ENCODE results near the gene PGAP2.

Gene PGAP2

DNA sequence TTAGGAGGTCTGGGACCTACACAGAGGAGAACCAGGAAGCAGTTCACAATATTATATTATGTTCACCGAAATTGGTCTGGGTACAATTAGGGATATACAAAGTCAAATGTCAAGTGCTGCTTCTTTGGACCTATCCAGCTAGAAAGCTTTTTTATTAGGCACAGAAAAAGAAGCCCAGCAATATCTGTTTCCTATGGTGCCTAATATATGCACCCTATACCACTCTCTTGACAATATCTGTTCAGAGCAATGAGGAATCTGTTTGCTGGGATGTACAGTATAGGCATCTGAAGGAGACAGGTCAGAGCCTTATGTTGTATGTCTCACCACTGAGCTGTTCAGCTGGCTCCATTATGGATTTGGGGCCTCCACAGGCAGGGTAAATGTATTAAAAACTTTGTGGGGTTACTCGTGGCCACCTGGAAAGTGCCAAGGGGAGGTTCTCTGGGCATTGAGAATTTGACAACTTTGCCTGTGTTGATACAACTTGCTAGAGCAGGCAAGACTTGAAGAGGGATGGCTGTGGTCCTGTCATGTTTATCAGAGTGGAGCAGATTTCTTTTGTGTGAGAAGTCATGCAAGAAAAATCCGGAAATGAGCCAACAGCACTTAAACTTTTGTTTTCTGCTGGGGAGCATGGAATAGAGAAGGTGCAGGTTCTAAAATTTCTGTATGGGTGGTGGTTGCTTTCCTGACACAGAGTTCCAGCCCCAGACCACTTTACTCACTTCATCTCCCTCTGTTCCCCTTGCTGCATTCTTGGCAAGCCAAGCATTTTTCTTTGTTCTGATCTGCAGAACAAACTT lies 57.2 kb downstream of the PGAP2 start:
- TF ChIP-seq CTCF (IDR thresholded peaks at IDR 0.05; ENCODE audit: insufficient read depth, low read length, poor library complexity, severe bottlenecking) (no peak), EZH2phosphoT487 (conservative IDR thresholded peaks at IDR 0.05; ENCODE audit: low read length) (no peak)
- Histone ChIP-seq H3F3A (ENCODE audit: insufficient read depth) (no peaks in the 10 kb centered on the region), H3K4me3 (ENCODE audit: insufficient read depth, low read length, poor library complexity, severe bottlenecking) (no peak overlapping the region), H3K9ac (ENCODE audit: low read length) (no peak overlapping the region), H3K9me2 (replicated peaks; ENCODE audit: insufficient read depth, low read length) (no peaks in the 10 kb centered on the region), H3K4me2 (ENCODE audit: low read depth, low read length, poor library complexity, severe bottlenecking) (peak overlapping the region; percentile 20), H3K27me3 (ENCODE audit: low read length) (no peaks in the 10 kb centered on the region), H3K9me3 (ENCODE audit: insufficient read depth, low read length) (no peaks in the 10 kb centered on the region), H3K79me2 (ENCODE audit: insufficient read depth, low read length) (peaks cover 25% of the 10 kb centered on the region; the same call in 1 of the 2 replicates), H2AFZ (ENCODE audit: low read depth, low read length, severe bottlenecking) (no peak overlapping the region), H3K36me3 (ENCODE audit: low read length) (no peaks in the 10 kb centered on the region), H3K27ac (ENCODE audit: low read depth, low read length) (no peak overlapping the region), H4K20me1 (ENCODE audit: low read depth, low read length) (no peaks in the 10 kb centered on the region)

GRCh38 chr11:3866206-3866605 lies 57.8 kb downstream of the PGAP2 start:
- TF ChIP-seq EZH2phosphoT487 (conservative IDR thresholded peaks at IDR 0.05; ENCODE audit: low read length) = no peak
- TF ChIP-seq CTCF (IDR thresholded peaks at IDR 0.05; ENCODE audit: insufficient read depth, low read length, poor library complexity, severe bottlenecking) = no peak
- H3K9ac ChIP-seq (ENCODE audit: low read length) = no peak overlapping the region
- no peaks in the 10 kb centered on the region for H3K36me3 ChIP-seq (ENCODE audit: low read length)
- peak overlapping the region; percentile 20 for H3K4me2 ChIP-seq (ENCODE audit: low read depth, low read length, poor library complexity, severe bottlenecking)
- H3K27ac ChIP-seq (ENCODE audit: low read depth, low read length) = no peak overlapping the region
- H3F3A ChIP-seq (ENCODE audit: insufficient read depth) = no peaks in the 10 kb centered on the region
- no peak overlapping the region for H3K4me3 ChIP-seq (ENCODE audit: insufficient read depth, low read length, poor library complexity, severe bottlenecking)
- peaks cover 21% of the 10 kb centered on the region; the same call in 1 of the 2 replicates for H3K79me2 ChIP-seq (ENCODE audit: insufficient read depth, low read length)
- H3K9me3 ChIP-seq (ENCODE audit: insufficient read depth, low read length) = no peaks in the 10 kb centered on the region
- H2AFZ ChIP-seq (ENCODE audit: low read depth, low read length, severe bottlenecking) = no peak overlapping the region
- H4K20me1 ChIP-seq (ENCODE audit: low read depth, low read length) = no peaks in the 10 kb centered on the region
- H3K9me2 ChIP-seq (replicated peaks; ENCODE audit: insufficient read depth, low read length) = no peaks in the 10 kb centered on the region
- H3K27me3 ChIP-seq (ENCODE audit: low read length) = no peaks in the 10 kb centered on the region

DNA sequence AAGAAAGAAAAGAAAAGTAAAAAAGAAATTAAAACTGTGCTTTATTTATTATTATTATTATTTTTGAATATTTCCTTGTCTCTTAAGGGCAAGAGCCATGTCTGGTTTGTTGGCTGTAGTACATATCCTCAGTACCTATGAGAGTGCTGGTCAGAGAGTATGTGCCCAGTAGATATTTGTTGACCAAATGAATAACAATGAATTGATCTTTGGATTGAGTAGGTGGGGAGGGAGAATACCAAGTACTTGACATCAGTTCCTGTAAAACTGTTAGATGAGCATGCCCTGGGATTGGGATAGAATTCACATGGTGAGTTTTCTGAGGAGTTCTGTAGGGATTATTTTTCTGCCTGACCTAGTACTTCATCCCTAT lies 58.5 kb downstream of the PGAP2 start:
- no peaks in the 10 kb centered on the region for H3K9me2 ChIP-seq (replicated peaks; ENCODE audit: insufficient read depth, low read length)
- H3K4me3 ChIP-seq (ENCODE audit: insufficient read depth, low read length, poor library complexity, severe bottlenecking) = no peak overlapping the region
- H3K79me2 ChIP-seq (ENCODE audit: insufficient read depth, low read length) = peaks cover 18% of the 10 kb centered on the region; the same call in 1 of the 2 replicates
- no peak for TF ChIP-seq EZH2phosphoT487 (conservative IDR thresholded peaks at IDR 0.05; ENCODE audit: low read length)
- TF ChIP-seq CTCF (IDR thresholded peaks at IDR 0.05; ENCODE audit: insufficient read depth, low read length, poor library complexity, severe bottlenecking) = no peak
- no peak overlapping the region for H2AFZ ChIP-seq (ENCODE audit: low read depth, low read length, severe bottlenecking)
- no peak overlapping the region for H3K9ac ChIP-seq (ENCODE audit: low read length)
- no peaks in the 10 kb centered on the region for H3K36me3 ChIP-seq (ENCODE audit: low read length)
- H3F3A ChIP-seq (ENCODE audit: insufficient read depth) = no peaks in the 10 kb centered on the region
- H3K27me3 ChIP-seq (ENCODE audit: low read length) = no peaks in the 10 kb centered on the region
- no peaks in the 10 kb centered on the region for H4K20me1 ChIP-seq (ENCODE audit: low read depth, low read length)
- no peaks in the 10 kb centered on the region for H3K9me3 ChIP-seq (ENCODE audit: insufficient read depth, low read length)
- no peak overlapping the region for H3K27ac ChIP-seq (ENCODE audit: low read depth, low read length)
- no peak overlapping the region for H3K4me2 ChIP-seq (ENCODE audit: low read depth, low read length, poor library complexity, severe bottlenecking)
